Epidermal melanocyte (primary cell): Measurements from ENCODE around the gene MSX1.

ENCODE experiments used
- DNase-seq: peaks from one replicate; pipeline ENCODE4 v3.0.0; 2011; ENCODE audit warnings: low spot score; ENCODE audit not compliant: insufficient read length

Gene MSX1

GRCh38 chr4:4868758-4869723 lies 9.6 kb downstream of the MSX1 start:
- DNase-seq = no peak

DNA sequence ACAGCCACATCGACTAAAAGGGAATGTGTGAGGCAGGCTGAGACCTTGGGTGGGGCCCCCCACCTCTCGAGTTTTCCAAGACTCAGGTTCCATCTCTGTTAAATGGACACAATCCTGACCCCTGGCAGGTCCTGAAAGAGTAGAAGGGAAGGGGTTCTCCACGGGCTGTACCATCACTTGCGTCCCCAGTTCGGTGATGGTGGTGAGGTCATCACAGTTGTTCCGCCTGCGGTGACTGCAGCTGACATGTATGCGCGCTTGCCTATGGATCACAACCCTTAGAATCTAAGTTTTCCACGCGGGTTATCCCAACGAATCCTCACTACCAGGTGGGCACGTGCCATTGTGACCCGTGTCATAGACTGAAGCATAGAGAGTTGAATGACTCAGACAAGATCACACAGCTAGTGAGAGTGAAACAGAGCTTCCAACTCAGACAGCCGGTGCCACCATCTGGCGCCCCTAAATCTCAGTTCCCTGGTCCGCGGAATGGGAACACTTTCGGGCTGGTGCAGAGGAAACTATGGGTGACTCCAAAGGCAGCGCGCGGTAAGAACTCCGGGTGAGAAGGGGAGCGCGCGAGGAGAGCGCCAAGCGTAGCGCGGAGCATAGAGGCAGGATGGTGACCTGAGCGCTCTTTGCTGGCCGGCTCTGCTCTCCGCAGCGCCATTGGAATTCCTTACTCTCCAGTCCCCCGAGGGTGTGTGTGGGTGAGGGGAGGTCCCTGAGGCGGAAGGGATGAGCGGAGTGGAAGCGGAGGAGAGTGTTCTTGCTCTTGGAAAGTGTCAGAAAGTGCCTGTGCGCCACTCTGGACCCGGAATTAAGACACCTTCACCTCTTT lies 10.5 kb downstream of the MSX1 start:
- DNase-seq = no peak

- no peak for DNase-seq
These were observed 11.2 kb downstream of the MSX1 start for GRCh38 chr4:4870576-4871241.

DNA sequence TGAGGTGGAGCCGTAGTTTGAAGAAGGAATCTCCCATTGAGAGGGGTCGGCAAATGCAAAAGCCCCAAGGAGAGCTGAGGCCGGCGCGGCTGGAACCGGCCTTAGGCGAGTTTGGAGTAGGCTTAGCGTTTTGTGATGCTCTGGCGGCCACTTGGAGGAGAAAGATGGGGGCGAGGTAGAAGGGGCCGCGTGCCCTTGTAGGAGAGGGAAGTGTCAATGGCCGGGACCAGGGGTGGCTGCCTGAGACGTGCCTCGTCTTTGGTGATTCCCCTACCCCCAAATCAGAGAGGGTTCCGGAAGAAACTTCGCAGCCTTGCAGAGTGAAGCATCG lies 11.7 kb downstream of the MSX1 start:
- no peak for DNase-seq

GRCh38 chr4:4871573-4872313 lies 12.3 kb downstream of the MSX1 start:
- no peak for DNase-seq

DNA sequence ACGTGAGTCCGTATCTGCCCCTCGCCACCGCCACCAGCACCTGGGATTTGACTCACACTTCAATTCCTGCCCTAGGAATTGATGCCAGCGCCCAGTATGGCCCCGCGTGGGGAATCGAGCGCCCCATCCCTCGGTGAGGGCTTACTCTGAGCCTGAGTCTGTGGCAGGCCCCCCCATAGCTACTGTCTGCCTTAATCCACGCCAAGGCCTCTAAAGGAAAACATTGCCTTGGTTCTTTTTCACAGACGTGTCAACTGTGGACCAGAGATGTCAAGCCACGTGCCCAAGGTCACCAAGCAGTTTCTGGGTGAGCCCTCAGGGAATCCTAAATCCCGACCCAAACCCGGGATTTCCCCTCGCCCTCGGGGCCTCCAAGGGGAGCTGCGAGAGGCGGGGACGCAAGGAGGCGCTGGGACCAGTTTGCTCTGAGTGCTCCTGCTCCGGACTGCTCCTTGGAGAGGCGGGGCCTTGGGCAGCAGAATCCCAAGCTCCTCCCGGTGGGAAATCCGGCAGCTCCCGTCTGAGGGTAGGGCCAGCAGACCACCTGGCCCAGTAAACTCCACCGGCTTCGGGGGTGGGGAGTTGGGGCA lies 12.9 kb downstream of the MSX1 start:
- no peak for DNase-seq

DNA sequence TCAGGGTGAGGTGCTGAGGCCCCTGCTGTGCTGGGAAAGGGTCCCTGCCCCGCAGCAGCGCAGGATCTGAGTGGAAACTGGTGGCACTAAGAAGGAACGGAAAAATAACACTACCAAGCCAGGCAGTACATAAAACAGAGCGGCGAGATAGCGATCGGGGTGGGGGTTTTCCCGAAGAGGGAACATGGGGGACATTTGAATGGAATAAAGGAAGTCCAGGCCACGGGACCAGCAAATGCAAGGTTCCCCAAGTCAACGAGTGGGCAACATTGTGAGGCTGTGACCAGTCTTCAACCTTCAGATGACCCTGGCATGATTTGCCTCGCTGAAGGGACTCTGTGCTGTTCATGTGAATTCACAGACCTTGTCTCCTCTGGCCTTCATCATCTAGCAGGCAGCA lies 13.7 kb downstream of the MSX1 start:
- DNase-seq = no peak

DNA sequence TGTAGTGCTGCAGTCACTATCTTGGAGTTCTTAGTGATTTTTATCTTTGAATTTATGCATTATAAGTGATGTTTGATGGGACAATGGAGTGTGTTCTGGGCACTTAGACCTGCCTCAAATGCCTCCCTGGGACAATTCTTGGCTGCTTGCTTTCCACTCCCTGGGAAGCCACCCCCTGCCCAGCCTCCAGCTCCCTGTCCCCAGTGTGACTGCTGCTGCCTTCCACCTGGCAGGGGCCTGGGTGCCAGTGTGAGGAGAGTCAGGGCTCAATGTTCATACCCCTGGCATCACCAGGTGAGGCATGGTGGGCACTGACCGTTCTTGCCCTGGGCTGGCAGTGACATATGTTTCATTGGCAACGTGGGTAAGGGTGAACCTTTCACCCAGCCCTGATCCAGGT lies 14.8 kb downstream of the MSX1 start:
- DNase-seq = no peak

DNA sequence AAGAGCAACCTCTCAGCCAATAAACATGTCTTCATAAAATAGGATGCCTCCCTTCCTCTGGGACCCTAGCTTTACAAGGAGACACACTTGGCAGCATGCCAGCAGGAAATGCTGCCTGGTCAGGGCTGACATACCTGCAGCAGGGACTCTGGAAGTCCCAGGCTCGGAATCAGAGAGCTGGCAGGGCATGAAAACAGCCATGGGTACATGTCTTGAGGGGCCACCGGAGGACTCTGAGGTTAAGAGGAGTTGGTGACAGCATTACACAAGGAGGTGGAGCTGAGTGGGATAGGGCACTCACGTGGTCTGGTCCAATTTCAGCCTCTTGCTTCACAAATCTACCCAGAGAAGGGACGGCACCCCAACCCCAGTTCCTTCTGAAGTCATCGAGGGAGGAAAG lies 15.7 kb downstream of the MSX1 start:
- DNase-seq = no peak

GRCh38 chr4:4875611-4876010 lies 16.1 kb downstream of the MSX1 start:
- no peak for DNase-seq

- no peak for DNase-seq
These were observed 17.6 kb downstream of the MSX1 start for GRCh38 chr4:4876945-4877661.

GRCh38 chr4:4880492-4880891 lies 21.0 kb downstream of the MSX1 start:
- no peak for DNase-seq

GRCh38 chr4:4881432-4881831 lies 22.0 kb downstream of the MSX1 start:
- no peak for DNase-seq

DNA sequence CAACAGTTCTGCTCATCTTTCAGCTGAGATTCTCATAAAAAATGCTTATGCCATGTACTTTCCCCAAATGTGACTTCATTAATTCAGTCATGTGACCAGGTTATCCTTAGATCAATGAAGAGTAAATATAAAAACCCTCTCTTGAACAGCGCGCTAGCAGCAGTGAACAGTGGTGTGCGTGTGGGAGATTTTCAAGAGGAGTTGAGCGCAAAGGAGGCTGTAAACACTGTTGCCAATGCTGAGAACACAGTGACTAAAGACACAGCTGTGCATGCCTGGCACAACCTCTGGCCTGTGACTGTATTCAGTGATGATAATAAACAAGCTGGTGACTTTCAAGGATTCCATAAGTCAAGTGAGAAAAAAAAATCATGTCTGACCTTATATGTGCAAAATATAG lies 25.1 kb downstream of the MSX1 start:
- DNase-seq = no peak

DNA sequence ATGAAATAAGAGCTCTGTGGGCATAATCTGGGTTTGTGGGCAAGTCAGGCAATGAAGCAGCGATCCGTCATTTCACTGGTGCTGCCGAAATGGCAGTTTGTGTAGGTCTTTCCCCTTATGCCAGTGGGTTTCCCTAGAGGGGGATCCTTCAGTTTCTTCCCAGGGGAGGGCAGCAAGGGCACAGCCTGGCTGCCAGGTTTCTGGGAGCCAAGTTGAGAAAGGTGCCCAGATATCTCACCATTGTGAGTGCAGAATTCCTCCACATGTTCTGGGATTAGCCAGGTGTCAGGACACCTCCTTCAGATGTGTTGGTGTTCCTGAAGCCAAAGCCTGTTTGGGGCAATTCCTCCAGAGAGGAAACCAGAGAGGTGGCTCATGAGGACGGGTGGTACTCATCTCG lies 28.0 kb downstream of the MSX1 start:
- DNase-seq = no peak

DNA sequence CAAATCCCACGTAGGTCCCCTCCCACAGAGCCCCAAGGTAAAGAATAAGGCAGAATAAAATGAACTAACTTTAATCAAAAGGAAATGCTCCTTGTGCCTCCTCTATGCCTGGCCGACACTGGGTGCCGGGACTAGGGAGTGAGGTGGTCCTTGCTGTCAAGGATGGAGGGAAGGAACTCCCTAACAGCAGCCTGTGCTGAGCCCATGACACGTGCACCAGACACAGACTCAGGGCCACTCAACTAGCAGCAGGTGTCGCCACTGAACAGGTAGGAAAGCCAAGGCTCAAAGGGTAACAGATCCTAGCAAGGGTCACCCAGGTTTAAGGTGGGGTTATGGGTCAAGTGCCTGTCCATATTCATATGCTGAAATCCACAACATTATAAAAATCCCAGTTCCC lies 29.2 kb downstream of the MSX1 start:
- DNase-seq = no peak

DNA sequence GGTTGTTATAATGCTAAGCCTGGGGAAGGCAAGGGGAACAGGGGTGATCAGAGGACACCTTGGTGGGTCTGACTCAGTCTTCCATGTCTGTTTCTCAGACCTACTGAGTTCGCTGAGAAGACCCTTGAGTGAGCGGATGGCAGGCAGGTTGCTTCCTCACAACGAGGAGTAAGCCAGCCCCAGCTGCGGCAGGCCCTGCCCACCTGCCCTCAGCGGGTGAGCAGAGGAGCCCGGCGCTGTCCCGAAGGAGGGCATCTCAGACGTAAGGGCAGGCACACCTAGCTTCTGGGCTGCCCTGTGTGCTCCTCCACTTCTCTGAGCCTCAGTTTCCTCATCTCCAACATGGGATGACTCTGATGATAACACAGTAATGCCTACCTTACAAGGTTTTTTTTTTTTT lies 30.3 kb downstream of the MSX1 start:
- DNase-seq = no peak

GRCh38 chr4:4890574-4891255 lies 31.2 kb downstream of the MSX1 start:
- DNase-seq = no peak

DNA sequence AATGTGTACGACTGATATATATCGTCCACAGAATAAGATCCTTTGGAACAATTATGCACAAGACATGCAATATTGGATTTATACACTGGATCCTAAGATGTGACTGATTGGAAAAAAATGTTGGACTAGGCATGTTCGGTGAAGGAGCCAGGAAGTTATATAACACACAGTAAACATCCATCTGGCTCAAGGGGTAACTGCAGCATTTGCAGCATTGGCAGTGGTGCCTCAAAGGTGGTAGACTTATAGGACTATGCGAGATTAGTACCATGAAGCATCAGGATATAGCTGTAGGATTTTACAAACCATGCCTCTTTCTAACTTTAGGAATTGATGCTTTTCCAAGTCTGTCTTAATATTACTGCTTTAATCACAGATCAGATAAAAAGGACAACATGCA lies 34.3 kb downstream of the MSX1 start:
- DNase-seq = no peak
